AG09319 (cell line): ENCODE results near the gene STK4.

Experiments used
- DNase-seq: peaks from one replicate; pipeline ENCODE4 v3.0.0-alpha.2; 2010; ENCODE audit warnings: low read depth; ENCODE audit errors: extremely low read depth
- CTCF ChIP-seq: IDR thresholded peaks from 2 replicates; pipeline ENCODE4 v1.5.1; 2011; ENCODE audit warnings: low read depth, mild to moderate bottlenecking, inconsistent platforms, low read length, moderate library complexity

STK4 gene

GRCh38 chr20:45028424-45029136, 62.3 kb downstream of the STK4 start:
- no peak for DNase-seq
- TF ChIP-seq CTCF, result no peak

- no peak for DNase-seq
- TF ChIP-seq CTCF, result no peak
These were observed 63.6 kb downstream of the STK4 start for GRCh38 chr20:45029884-45030283.

- DNase-seq, result no peak
- no peak for TF ChIP-seq CTCF
These were observed 66.0 kb downstream of the STK4 start for GRCh38 chr20:45032276-45032675.

GRCh38 chr20:45032781-45033180, 66.5 kb downstream of the STK4 start:
- DNase-seq, result no peak
- no peak for TF ChIP-seq CTCF

GRCh38 chr20:45034436-45034835, 68.1 kb downstream of the STK4 start:
- no peak for DNase-seq
- no peak for TF ChIP-seq CTCF

GRCh38 chr20:45036044-45036755, 69.9 kb downstream of the STK4 start:
- no peak for DNase-seq
- TF ChIP-seq CTCF, result no peak

- no peak for TF ChIP-seq CTCF
These were observed 70.7 kb downstream of the STK4 start for GRCh38 chr20:45037050-45037449.

More at GRCh38 chr20:45037050-45037449, 70.7 kb downstream of the STK4 start:
- no peak for DNase-seq
